Measurements from ENCODE around the gene RANBP10.

GRCh38 chr16:67723911-67724305 lies 82.5 kb downstream of the RANBP10 start:
- no peak for TF ChIP-seq ZFP62 (CRISPR knock-in tag; IDR thresholded peaks at IDR 0.05)
- TF ChIP-seq KLF6 (CRISPR knock-in tag; IDR thresholded peaks at IDR 0.05) = no peak
- TF ChIP-seq CTCF (CRISPR knock-in tag; IDR thresholded peaks at IDR 0.05) = no peak
- no peak for TF ChIP-seq HDAC6 (IDR thresholded peaks at IDR 0.05; ENCODE audit: low read depth, low read length)

Measured in HepG2 (cell line).